Activated T-helper 9 cell treated with anti-CD3 and anti-CD28 coated beads, Interleukin-2, amount 50 U/mL, for 16 hours (primary cell): ENCODE data around the gene OXGR1.
"Not testable (repeated sequence)": the region's sequence is repeated elsewhere in the genome, so short reads cannot be mapped to it uniquely, and the experiment has no call there.

Source experiments
- DNase-seq: peaks from one replicate; pipeline ENCODE4 v3.0.0-alpha.2; 2020; ENCODE audit warnings: low read depth

The OXGR1 gene

GRCh38 chr13:97005625-97006262 is 11.5 kb upstream of the OXGR1 start:
- no peak for DNase-seq

GRCh38 chr13:97004886-97005285 is 10.6 kb upstream of the OXGR1 start:
- no peak for DNase-seq

DNA sequence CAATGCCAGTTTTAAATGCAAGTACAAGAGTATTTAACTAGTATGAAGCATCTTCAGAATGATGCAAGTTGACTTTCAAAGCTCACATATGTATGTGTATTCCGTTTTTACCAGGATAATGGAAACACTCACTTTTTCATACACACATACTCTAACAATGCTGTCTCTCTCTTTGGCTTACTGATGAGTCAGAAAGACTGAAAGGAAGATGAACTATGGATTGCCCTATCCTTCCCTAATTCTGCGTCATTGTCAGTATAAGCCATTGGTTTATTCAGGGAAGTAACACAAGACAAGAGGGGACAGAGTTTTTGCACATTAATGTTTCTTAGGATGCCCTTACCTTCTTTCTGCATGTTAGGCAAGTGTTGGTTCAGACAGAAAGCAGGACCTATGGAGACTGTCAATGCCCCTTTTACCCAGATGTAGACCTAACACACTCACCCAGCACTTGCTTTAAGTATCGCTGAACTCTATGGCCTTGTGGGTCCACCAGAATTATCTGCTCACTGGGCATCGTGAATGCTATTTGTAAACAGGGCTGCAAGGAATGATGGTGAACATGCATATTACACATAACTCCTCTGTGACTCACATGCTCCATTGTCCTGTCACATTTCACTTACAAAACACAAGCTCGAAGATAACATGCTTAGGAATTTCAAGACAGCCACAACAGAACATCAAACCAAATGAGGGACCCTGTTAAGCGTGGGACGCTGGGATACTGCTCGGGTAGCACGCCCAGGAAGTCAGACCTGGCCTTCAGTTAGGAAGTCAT is 10.0 kb upstream of the OXGR1 start:
- DNase-seq: no peak

DNA sequence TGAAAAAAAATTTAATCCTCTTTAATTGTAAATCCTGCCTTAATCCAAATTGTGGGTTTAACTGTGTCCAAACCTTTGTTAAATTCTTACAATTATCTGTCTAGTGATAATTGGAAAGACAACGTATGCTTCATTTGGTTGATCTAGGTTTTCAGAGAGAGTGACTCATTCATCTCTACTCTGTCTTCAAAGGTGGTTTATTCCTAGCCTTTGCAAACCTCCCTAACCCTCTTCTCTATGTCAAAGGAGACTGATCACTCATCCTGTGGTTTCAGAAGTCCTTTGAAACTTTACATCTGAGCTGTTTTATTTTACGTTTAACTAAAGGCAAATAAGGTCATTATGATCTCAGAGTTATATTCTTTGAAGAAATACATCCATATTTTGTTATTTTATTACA is 8.8 kb upstream of the OXGR1 start:
- DNase-seq: no peak

DNA sequence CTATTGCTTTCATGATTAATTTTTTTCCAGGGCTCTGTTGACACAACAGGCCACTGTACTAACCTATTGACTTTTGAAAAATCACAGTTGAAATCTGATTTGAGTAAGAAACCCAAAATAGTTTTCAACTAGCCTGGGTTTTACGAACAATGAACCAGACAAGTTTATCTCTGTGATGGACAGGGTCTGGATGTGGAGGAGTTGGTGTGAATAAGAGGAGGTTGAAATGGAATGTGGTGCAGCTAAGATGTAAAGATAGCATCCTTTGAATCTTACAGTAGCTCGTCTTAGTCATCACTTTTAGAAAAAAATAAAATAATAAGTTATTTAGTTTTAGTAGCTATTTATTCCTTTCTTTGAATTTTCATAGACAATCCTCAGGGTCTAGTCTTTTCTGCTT is 8.3 kb upstream of the OXGR1 start:
- no peak for DNase-seq

- DNase-seq: no peak
Observed at GRCh38 chr13:97001636-97002035, 7.4 kb upstream of the OXGR1 start.

DNA sequence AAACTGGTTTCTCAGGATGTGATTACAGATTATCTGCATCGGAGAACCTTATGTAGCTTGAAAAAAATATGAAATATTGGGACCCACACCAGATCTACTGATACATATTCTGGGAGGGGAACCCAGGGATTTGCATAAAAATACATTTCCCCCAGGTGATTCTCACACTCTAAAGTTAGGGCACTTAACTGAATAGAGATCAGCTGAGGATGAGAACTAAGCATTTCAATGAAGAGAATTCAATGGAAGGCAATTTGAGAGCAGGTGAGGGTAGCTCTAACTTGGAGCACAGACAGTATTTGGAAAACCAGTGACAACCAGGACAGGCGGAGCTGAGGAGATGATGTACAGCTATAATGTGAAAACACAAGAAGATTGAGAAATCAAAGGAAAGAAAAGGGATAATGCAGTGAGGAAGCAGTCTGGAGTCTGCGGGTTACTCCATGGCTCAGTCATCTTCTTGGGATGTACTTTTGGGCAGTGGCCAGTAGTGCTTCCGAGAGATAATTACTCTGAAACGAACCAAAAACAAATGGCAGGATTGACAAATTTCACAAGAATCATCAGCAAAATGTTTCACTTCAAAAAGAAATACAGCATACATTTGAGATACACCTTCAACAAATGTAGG is 6.1 kb upstream of the OXGR1 start:
- no peak for DNase-seq

DNA sequence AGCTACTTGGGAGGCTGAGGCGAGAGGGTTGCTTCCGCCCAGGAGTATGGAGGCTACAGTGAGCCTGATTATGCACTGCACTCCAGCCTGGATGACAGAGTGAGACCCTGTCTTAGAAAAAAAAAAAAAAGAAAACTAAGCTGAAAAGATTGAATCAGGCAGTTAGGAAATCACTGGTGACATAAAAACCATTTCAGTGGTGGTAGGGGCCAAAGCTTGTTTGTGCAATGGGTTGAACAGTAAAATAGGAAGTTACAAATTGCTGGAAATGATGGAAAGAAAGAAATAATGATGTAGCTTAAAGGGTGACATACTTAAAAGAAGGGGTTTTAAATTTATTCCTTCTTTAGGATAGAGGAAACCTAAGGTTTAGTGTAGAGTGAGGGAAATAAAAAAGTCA is 4.8 kb upstream of the OXGR1 start:
- DNase-seq: no peak

DNA sequence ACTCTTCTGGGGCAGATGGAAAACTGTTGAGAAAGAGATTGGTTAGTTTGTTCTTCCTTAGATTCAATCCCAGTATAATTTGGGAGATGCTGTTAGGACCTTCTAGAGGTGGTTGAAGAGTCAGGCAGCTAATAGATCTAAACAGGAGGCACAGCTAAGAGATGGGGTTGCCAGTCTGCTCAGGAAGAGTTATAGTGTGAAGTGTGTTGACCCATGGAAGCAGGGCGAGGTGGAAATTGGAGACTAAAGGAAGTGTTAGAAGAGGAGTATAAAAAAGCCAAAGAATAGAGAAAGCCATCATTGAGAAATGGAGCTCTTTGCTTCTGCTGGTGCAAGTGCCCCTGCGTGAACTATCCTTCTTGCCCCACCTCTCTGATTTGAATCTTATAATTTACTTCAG is 3.8 kb upstream of the OXGR1 start:
- DNase-seq: no peak

GRCh38 chr13:96996886-96997285 is 2.6 kb upstream of the OXGR1 start:
- no peak for DNase-seq

DNA sequence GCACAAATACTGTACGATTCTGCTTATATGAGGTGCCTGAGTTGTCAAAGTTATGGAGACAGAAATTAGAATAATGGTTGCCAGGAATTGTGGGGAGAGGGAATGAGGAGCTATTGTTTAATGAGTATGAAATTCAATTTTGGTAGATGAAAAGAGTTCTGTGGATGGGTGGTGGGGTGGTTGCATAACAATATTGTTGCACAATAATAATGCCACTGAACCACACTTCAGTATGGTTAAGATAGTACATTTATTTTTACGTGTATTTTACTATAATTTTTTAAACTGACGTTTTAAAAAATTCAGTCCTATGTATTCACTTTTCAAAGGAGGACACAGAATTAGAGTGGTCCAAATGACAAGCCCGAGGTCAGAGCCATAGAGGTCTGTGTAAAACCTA is 1.8 kb upstream of the OXGR1 start:
- DNase-seq: no peak

- DNase-seq: no peak
Observed at GRCh38 chr13:96994858-96995243, 575 bp upstream of the OXGR1 start.

- no peak for DNase-seq
Observed at GRCh38 chr13:96993634-96994016, 651 bp downstream of the OXGR1 start.

GRCh38 chr13:96992633-96993032 is 1.6 kb downstream of the OXGR1 start:
- no peak for DNase-seq

DNA sequence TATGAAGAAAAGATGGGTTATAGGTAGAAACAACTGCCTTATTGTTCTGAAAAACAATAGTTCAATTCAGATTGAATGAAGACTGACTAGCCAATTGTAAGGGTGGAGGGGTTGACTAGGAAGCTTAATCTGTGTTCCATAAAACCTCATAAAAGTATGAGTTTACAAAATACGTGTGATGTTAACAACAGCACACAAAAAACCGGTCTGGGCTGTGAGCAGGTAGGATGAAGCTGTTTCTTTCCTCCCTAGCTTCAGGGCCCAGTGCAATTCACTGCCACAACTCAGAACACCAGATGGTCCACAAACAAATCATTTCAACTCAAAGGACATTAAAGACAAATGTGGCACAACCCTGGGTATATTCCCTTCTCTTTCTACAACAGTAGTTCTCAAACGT is 3.2 kb downstream of the OXGR1 start:
- DNase-seq: no peak

- no peak for DNase-seq
Observed at GRCh38 chr13:96988441-96988840, 5.8 kb downstream of the OXGR1 start.

DNA sequence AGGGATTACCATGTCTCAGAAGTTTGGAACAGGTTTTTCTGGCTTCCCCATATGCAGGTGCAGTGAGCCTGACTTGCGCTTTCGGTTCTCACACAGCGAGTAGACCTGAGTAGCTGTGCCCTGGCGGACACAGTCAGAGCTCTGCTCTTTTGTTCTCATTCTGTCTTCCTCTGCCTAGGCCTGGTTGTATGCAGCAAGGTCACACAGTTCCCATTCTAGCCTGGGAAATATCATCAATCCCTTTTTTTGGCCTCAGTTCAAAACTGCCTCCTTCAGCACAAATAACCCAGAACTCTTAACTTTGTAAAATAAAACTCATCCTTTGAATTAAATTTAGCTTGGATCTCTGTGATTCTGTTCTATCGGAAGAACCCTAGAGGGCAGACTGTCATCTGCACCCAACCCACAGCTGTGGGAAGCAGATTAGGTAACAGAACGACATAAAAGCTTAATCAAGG is 10.2 kb downstream of the OXGR1 start:
- no peak for DNase-seq

GRCh38 chr13:96982672-96983071 is 11.6 kb downstream of the OXGR1 start:
- DNase-seq: no peak

GRCh38 chr13:96979861-96980260 is 14.4 kb downstream of the OXGR1 start:
- DNase-seq: not testable (repeated sequence)

- no peak for DNase-seq
Observed at GRCh38 chr13:96968027-96968426, 26.2 kb downstream of the OXGR1 start.

GRCh38 chr13:96967248-96967745 is 27.0 kb downstream of the OXGR1 start:
- no peak for DNase-seq

DNA sequence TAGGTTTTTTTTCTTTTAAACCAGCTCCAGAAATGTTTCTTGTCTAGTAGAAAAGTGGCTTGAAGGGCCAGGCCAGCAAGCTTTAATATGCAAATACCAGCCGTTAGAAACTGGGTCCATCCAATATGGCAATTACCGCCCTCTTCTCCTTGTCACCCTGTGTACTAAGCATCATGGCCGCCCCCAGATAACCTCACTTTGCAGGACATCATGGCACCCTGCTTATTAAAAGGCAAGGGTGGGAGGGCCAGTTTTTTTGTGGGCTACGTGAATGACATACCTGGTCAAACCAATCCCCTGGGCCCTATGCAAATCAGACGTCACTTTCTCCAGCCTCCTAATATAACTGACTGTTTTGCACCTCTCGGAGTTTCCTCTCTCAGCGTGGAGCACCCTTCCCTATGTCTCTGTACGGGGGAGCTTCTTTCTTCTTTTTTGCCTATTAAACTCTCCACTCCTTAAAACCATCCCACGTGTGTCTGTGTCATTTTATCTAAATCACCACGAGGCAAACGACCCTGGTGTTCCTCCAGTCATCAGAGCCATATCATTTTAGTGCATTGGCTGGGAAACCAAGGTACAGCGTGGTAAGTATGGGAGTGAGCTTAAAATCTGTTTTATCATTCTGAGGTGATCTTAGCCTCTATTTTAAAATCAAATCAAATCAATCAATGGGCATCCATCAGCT is 27.7 kb downstream of the OXGR1 start:
- DNase-seq: no peak
